ENCODE data around the gene C2orf15.

DNA sequence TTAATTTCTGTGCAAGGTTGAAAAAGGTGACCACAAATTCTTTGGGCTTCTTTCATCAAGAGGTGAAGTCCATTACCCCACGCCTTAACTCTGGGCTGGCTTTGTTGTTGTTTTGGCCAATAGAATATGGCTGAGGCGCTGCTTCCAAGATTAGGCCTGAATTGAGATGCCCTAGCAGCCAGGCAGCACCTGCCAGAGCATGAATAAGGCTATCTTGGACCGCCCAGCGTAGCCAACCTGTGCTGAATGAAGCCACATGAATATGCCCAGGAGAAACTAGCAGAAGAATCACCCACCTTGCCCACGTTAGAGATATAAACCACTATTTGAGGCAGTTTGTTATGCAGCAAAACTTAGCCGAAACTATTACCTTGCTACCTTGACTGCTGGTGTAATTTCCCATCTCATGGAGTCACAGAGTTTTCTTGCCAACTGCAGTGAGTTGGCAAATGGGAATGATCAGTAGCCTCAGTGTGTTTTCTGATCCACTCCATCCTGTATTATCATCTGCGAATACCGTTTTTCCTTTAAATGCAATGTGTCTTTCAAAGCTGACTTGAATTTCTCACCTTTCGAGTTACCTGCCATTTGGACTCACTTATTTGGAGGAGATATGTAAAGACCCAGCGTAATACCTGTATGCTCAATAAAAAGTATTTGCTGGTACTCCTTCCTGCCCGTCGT lies 12.6 kb downstream of the C2orf15 start:
- TF ChIP-seq POLR2AphosphoS5 (IDR thresholded peaks at IDR 0.05) = no peak
- no peak for TF ChIP-seq CTCF (IDR thresholded peaks at IDR 0.05)
- TF ChIP-seq POLR2A (IDR thresholded peaks at IDR 0.05) = no peak
- TF ChIP-seq EP300 (IDR thresholded peaks at IDR 0.05) = no peak

All from sigmoid colon (tissue), 4 donors.